HCT116 (cell line): ENCODE results near the gene LCN1. TPM values are rescaled to one million over a fixed set of nuclear protein-coding genes. Genes with fewer than 3 reads are reported as not detected.

ENCODE experiments used
- ATAC-seq: fragments of 200-7000 bp; cut with Tn5 transposase; 2 replicates; pipeline ENCODE4 v1.9.1; 2020; ENCODE audit warnings: mild to moderate bottlenecking, moderate library complexity
- BruUV-seq: library from RNA; stranded (reverse); fragments of 400-500 nt; replicated peaks from 2 replicates; lab custom pipeline; 2021; lab: Mats Ljungman, UMichigan
- CTCF ChIA-PET: fragments of 300-600 bp; sonication (Branson Sonifier 250); formaldehyde crosslinking; loops from one replicate; lab custom pipeline; 2021; ENCODE audit warnings: antibody characterized with exemption; lab: Charles Lee
- POLR2A ChIA-PET: fragments of 300-600, 350-600 bp; sonication (Branson Sonifier 250); formaldehyde crosslinking; loops from one replicate; lab custom pipeline; 2021; ENCODE audit warnings: antibody characterized with exemption; lab: Charles Lee
- RAD21 ChIA-PET, 2 experiments: fragments of 300-600 bp; sonication (Branson Sonifier 250); formaldehyde crosslinking; loops; one replicate each; lab custom pipeline; 2023; ENCODE audit warnings: low total read pairs in 2 of 2; ENCODE audit not compliant: uncharacterized antibody in 2 of 2, unreplicated experiment in 2 of 2, low non-redundant PET in 1 of 2; lab: Charles Lee
- DNase-seq: peaks from one replicate; pipeline ENCODE4 v3.0.0-alpha.2; 2010; ENCODE audit warnings: low read depth, low spot score
- H2AFZ ChIP-seq: fragments of 200-600 bp; shearing (Covaris generic), sonication (generic); 2 replicates; pipeline ENCODE4 v1.6.1; 2017; ENCODE audit warnings: low read depth, mixed run types, mixed read lengths, antibody characterized with exemption, low read length; ENCODE audit not compliant: poor library complexity, severe bottlenecking
- H3K27ac ChIP-seq: 2 replicates; pipeline ENCODE4 v1.5.1; 2012; ENCODE audit warnings: low read depth, low read length
- H3K27me3 ChIP-seq: fragments of 200-600 bp; sonication (generic); 2 replicates; pipeline ENCODE4 v1.6.1; 2016; ENCODE audit warnings: mixed run types, low read length, mixed read lengths; ENCODE audit not compliant: insufficient read depth
- H3K36me3 ChIP-seq, 2 experiments: fragments of 200-500 bp in 1 of 2; fragments of 200-600 bp in 1 of 2; sonication (Bioruptor generic) in 1 of 2; sonication (generic) in 1 of 2; 2 replicates each; pipeline versions ENCODE4 v1.5.1 to v1.6.1; 2014 to 2016; ENCODE audit warnings: low read length in 2 of 2, inconsistent platforms in 1 of 2, mixed read lengths in 1 of 2, mixed run types in 1 of 2; ENCODE audit not compliant: insufficient read depth in 2 of 2, control insufficient read depth in 1 of 2
- H3K4me1 ChIP-seq, 2 experiments: fragments of 200-600 bp in 1 of 2; sonication (generic) in 1 of 2; 2 replicates each; pipeline versions ENCODE4 v1.5.1 to v1.6.1; 2012 to 2017; ENCODE audit warnings: low read length in 2 of 2, inconsistent platforms in 1 of 2, mild to moderate bottlenecking in 1 of 2, mixed read lengths in 1 of 2, mixed run types in 1 of 2, moderate library complexity in 1 of 2; ENCODE audit not compliant: insufficient read depth in 2 of 2, control insufficient read depth in 1 of 2
- H3K4me2 ChIP-seq: fragments of 200-600 bp; sonication (generic); 2 replicates; pipeline ENCODE4 v1.6.1; 2017; ENCODE audit warnings: mixed run types, low read length, mixed read lengths
- H3K4me3 ChIP-seq, 2 experiments: fragments of 200-600 bp in 1 of 2; sonication (generic) in 1 of 2; replicated peaks in 1 of 2; 2 replicates each; pipeline ENCODE4 v1.5.1; 2011 to 2016; ENCODE audit warnings: low read length in 2 of 2, control low read depth in 1 of 2, low read depth in 1 of 2, mild to moderate bottlenecking in 1 of 2, mixed read lengths in 1 of 2, mixed run types in 1 of 2
- H3K79me2 ChIP-seq: fragments of 200-600 bp; sonication (generic); 2 replicates; pipeline ENCODE4 v1.6.1; 2017; ENCODE audit warnings: mild to moderate bottlenecking, mixed run types, low read length, moderate library complexity, mixed read lengths; ENCODE audit not compliant: insufficient read depth
- H3K9ac ChIP-seq: fragments of 200-600 bp; sonication (generic); 2 replicates; pipeline ENCODE4 v1.6.1; 2016; ENCODE audit warnings: low read length, mixed read lengths
- H3K9me2 ChIP-seq: fragments of 200-600 bp; sonication (generic), shearing (Covaris generic); 2 replicates; pipeline ENCODE4 v1.6.1; 2017; ENCODE audit warnings: mixed run types, mild to moderate bottlenecking, moderate library complexity; ENCODE audit not compliant: insufficient read depth
- H3K9me3 ChIP-seq, 2 experiments: fragments of 200-500 bp in 1 of 2; fragments of 200-600 bp in 1 of 2; sonication (Bioruptor generic) in 1 of 2; sonication (generic) in 1 of 2; 2 replicates each; pipeline ENCODE4 v1.6.1; 2014 to 2017; ENCODE audit warnings: low read length in 2 of 2, mixed read lengths in 2 of 2, inconsistent platforms in 1 of 2, low read depth in 1 of 2, mild to moderate bottlenecking in 1 of 2, mixed run types in 1 of 2, moderate library complexity in 1 of 2; ENCODE audit not compliant: control insufficient read depth in 1 of 2, insufficient read depth in 1 of 2
- H4K20me1 ChIP-seq: fragments of 200-600 bp; sonication (generic), shearing (Covaris generic); 2 replicates; pipeline ENCODE4 v1.6.1; 2017; ENCODE audit warnings: mixed run types, mild to moderate bottlenecking, moderate library complexity; ENCODE audit not compliant: insufficient read depth
- EGR1 ChIP-seq: IDR thresholded peaks from 2 replicates; pipeline ENCODE4 v1.6.1; 2012; ENCODE audit warnings: low read depth
- EZH2 ChIP-seq: fragments of 200-600 bp; sonication (generic); IDR thresholded peaks from 2 replicates; pipeline ENCODE4 v1.6.1; 2017; ENCODE audit warnings: antibody characterized with exemption, mixed run types
- EZH2phosphoT487 ChIP-seq: fragments of 200-600 bp; IDR thresholded peaks from 2 replicates; pipeline ENCODE4 v1.6.1; 2018; ENCODE audit warnings: antibody characterized with exemption, borderline replicate concordance
- FOSL1 ChIP-seq: IDR thresholded peaks from 2 replicates; pipeline ENCODE4 v1.6.1; 2012; ENCODE audit warnings: low read depth
- JUND ChIP-seq: IDR thresholded peaks from 2 replicates; pipeline ENCODE4 v1.6.1; 2012
- RAD21 ChIP-seq: IDR thresholded peaks from 2 replicates; pipeline ENCODE4 v1.6.1; 2012; ENCODE audit warnings: low read depth, mild to moderate bottlenecking
- SRF ChIP-seq: IDR thresholded peaks from 2 replicates; pipeline ENCODE4 v1.6.1; 2012; ENCODE audit warnings: low read depth
- TCF7L2 ChIP-seq: IDR thresholded peaks from 2 replicates; pipeline ENCODE4 v1.7.0; 2011; ENCODE audit warnings: borderline replicate concordance, inconsistent platforms; ENCODE audit not compliant: insufficient read depth, insufficient read length; ENCODE audit errors: extremely low read depth
- YY1 ChIP-seq: IDR thresholded peaks from 2 replicates; pipeline ENCODE4 v1.6.1; 2011; ENCODE audit warnings: low read length, low read depth, moderate library complexity, mild to moderate bottlenecking; ENCODE audit not compliant: insufficient replicate concordance; ENCODE audit errors: extremely low read depth
- ZBTB33 ChIP-seq: IDR thresholded peaks from 2 replicates; pipeline ENCODE4 v1.6.1; 2011; ENCODE audit warnings: mild to moderate bottlenecking, low read length, moderate library complexity; ENCODE audit not compliant: insufficient replicate concordance; ENCODE audit errors: extremely low read depth
- ZFX ChIP-seq: fragments of 450-650 bp; IDR thresholded peaks from 2 replicates; pipeline ENCODE4 v1.6.1; 2017
- ZNF274 ChIP-seq: fragments of 200-500 bp; sonication (Bioruptor generic); IDR thresholded peaks from 2 replicates; pipeline ENCODE4 v1.6.1; 2014; ENCODE audit warnings: mild to moderate bottlenecking, low read depth, low read length, inconsistent platforms
- intact Hi-C: fragments of 100-400 bp; cut with micrococcal nuclease; formaldehyde crosslinking; loops from 2 replicates; pipeline ENCODE4 v1.10.0; 2022
- total RNA-seq: library from RNA; stranded (reverse); gene quantifications from one replicate; pipeline ENCODE4 v1.2.1, GENCODE V29; 2021; ENCODE audit not compliant: unreplicated experiment
- TF ChIP-seq, protein P1 (sequence below): IDR thresholded peaks from 2 replicates; pipeline ENCODE4 v1.6.1; 2012; ENCODE audit warnings: low read depth
- TF ChIP-seq, protein P2 (sequence below), 3 experiments: fragments of 200-600 bp in 1 of 3; sonication (generic) in 1 of 3; IDR thresholded peaks in 2 of 3; conservative IDR thresholded peaks in 1 of 3; 2 replicates each; pipeline ENCODE4 v1.5.1; 2012 to 2017; ENCODE audit warnings: low read depth in 2 of 3, low read length in 2 of 3, antibody characterized with exemption in 1 of 3, borderline replicate concordance in 1 of 3, control low read depth in 1 of 3, mild to moderate bottlenecking in 1 of 3, mixed read lengths in 1 of 3, mixed run types in 1 of 3, moderate library complexity in 1 of 3; ENCODE audit not compliant: insufficient read depth in 1 of 3

LCN1 gene
- total RNA-seq, 1 experiment from 2014 or later, result not detected

DNA sequence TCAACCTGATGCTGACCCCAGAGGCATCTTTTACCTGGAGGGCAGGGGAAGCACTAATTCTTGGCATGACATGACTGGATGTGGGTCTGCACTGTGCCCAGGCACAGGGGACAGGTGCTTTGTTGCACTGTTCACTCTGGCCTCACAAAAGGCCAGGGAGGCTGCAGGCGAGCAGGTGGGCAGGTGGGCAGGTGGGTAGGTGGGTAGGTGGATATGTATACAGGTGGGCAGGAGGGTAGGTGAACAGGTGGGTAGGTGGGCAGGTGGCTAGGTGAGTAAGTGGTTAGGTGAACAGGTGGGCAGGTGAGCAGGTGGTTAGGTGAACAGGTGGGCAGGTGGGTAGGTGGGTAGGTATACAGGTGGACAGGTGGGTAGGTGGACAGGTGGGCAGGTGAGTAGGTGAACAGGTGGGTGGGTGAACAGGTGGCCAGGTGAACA lies 41.8 kb downstream of the LCN1 start:
- no TSS peak for BruUV-seq
- ChIA-PET CTCF (no interaction called here), POLR2A (no interaction called here)

DNA sequence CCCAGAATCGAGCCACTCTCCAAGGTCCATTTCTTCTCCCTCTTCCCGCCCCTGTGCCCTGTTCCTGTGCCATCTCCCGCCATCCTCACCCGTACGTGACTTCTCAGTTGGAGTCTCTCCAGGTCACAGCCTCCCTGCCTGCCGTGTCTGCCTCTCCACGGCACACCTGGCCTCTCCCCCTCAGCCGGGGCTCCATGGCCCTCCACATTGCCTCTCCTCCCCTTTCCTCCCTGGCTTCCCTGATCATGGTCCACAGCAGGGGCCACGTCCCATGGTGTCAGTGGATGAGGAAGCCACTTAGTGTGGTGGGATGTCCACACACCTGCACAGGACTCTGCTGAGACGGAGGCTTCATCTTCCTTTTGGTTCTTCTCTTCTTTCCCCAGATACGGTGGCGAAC lies 42.6 kb downstream of the LCN1 start:
- DNase-seq, result no peak
- BruUV-seq, result no TSS peak
- Histone ChIP-seq H4K20me1 (no peaks in the 10 kb centered on the region), H3K4me1 (no peaks in the 10 kb centered on the region), H3K9ac (no peak overlapping the region), H3K27ac (no peak overlapping the region), H3K4me3 (no peak overlapping the region), H3K9me3 (peaks cover under 1 to 2% of the 10 kb centered on the region in 2 experiments; a peak in 2 of 4 replicates), H3K27me3 (peaks cover 4% of the 10 kb centered on the region; the same call in 1 of the 2 replicates), H3K36me3 (no peaks in the 10 kb centered on the region), H2AFZ (no peak overlapping the region), H3K79me2 (no peaks in the 10 kb centered on the region), H3K9me2 (no peaks in the 10 kb centered on the region), H3K4me2 (no peak overlapping the region)
- intact Hi-C loops, result no loop called here
- CTCF ChIA-PET, result no interaction called here
- POLR2A ChIA-PET, result no interaction called here
- RAD21 ChIA-PET, result no interaction called here
- no peak for ATAC-seq
- TF ChIP-seq, protein P1, sequence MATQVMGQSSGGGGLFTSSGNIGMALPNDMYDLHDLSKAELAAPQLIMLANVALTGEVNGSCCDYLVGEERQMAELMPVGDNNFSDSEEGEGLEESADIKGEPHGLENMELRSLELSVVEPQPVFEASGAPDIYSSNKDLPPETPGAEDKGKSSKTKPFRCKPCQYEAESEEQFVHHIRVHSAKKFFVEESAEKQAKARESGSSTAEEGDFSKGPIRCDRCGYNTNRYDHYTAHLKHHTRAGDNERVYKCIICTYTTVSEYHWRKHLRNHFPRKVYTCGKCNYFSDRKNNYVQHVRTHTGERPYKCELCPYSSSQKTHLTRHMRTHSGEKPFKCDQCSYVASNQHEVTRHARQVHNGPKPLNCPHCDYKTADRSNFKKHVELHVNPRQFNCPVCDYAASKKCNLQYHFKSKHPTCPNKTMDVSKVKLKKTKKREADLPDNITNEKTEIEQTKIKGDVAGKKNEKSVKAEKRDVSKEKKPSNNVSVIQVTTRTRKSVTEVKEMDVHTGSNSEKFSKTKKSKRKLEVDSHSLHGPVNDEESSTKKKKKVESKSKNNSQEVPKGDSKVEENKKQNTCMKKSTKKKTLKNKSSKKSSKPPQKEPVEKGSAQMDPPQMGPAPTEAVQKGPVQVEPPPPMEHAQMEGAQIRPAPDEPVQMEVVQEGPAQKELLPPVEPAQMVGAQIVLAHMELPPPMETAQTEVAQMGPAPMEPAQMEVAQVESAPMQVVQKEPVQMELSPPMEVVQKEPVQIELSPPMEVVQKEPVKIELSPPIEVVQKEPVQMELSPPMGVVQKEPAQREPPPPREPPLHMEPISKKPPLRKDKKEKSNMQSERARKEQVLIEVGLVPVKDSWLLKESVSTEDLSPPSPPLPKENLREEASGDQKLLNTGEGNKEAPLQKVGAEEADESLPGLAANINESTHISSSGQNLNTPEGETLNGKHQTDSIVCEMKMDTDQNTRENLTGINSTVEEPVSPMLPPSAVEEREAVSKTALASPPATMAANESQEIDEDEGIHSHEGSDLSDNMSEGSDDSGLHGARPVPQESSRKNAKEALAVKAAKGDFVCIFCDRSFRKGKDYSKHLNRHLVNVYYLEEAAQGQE, result no peak
- no peak for TF ChIP-seq TCF7L2
- TF ChIP-seq ZBTB33, result no peak
- TF ChIP-seq FOSL1, result no peak
- no peak for TF ChIP-seq ZFX
- TF ChIP-seq SRF, result no peak
- TF ChIP-seq EGR1, result no peak

More for the DNA sequence above, 41.8 kb downstream of the LCN1 start:
- H3K4me1 ChIP-seq, result no peaks in the 10 kb centered on the region
- H3K36me3 ChIP-seq, result no peaks in the 10 kb centered on the region
- RAD21 ChIA-PET, result no interaction called here
- no peak overlapping the region for H3K27ac ChIP-seq
- H3K79me2 ChIP-seq, result no peaks in the 10 kb centered on the region
- TF ChIP-seq YY1 (no peak), ZNF274 (no peak), EZH2 (no peak), EGR1 (no peak), RAD21 (no peak), EZH2phosphoT487 (no peak), JUND (no peak), SRF (no peak)
- TF ChIP-seq, protein P2, sequence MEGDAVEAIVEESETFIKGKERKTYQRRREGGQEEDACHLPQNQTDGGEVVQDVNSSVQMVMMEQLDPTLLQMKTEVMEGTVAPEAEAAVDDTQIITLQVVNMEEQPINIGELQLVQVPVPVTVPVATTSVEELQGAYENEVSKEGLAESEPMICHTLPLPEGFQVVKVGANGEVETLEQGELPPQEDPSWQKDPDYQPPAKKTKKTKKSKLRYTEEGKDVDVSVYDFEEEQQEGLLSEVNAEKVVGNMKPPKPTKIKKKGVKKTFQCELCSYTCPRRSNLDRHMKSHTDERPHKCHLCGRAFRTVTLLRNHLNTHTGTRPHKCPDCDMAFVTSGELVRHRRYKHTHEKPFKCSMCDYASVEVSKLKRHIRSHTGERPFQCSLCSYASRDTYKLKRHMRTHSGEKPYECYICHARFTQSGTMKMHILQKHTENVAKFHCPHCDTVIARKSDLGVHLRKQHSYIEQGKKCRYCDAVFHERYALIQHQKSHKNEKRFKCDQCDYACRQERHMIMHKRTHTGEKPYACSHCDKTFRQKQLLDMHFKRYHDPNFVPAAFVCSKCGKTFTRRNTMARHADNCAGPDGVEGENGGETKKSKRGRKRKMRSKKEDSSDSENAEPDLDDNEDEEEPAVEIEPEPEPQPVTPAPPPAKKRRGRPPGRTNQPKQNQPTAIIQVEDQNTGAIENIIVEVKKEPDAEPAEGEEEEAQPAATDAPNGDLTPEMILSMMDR (IDR thresholded peaks at IDR 0.05 in 2 of 3, conservative IDR thresholded peaks at IDR 0.05 in 1 of 3; ENCODE audit: borderline replicate concordance in 1 of 3, insufficient read depth in 1 of 3, low read depth in 2 of 3, low read length in 2 of 3), result no peak
- no peak overlapping the region for H3K4me3 ChIP-seq
- H3K27me3 ChIP-seq, result 0 out of 2 replicates have a peak, but pooled peaks cover 2% of the 10 kb centered on the region
- no peak overlapping the region for H2AFZ ChIP-seq
- ATAC-seq (no peak), DNase-seq (no peak)
- H3K9ac ChIP-seq, result no peak overlapping the region
- no peak overlapping the region for H3K4me2 ChIP-seq
- H3K9me3 ChIP-seq, result no peaks in the 10 kb centered on the region
- no peaks in the 10 kb centered on the region for H3K9me2 ChIP-seq
- H4K20me1 ChIP-seq, result no peaks in the 10 kb centered on the region
- intact Hi-C loops, result no loop called here
